GM19467 (cell line): ENCODE data around the gene IDS.
"Not testable (repeated sequence)": the region's sequence is repeated elsewhere in the genome, so short reads cannot be mapped to it uniquely, and the experiment has no call there.

Experiments
- ATAC-seq: cut with Tn5 transposase; IDR thresholded peaks from one replicate; pipeline ENCODE4 v1.9.1; 2021; ENCODE audit warnings: mild to moderate bottlenecking, moderate library complexity; ENCODE audit not compliant: unreplicated experiment

Gene IDS

DNA sequence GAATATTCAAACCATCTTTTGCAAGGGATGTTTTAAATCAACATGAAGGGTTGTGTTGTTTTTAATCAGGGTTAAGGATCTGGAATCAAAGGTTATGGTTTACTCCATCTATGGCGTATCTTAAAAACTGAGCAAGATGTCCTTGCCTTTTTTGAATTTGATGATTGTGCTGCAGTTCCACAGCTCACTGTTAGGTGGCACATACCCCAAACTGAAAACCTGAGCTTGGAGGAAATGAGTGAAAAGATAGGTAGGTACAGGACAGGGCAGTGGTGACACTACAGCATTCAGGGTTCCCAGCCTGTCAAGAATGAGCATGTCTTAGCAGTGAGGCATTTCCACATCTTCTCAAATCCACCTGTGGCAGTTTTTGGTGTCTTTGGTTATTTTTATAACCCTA lies 22.6 kb upstream of the IDS start:
- ATAC-seq, result peak; percentile 29

DNA sequence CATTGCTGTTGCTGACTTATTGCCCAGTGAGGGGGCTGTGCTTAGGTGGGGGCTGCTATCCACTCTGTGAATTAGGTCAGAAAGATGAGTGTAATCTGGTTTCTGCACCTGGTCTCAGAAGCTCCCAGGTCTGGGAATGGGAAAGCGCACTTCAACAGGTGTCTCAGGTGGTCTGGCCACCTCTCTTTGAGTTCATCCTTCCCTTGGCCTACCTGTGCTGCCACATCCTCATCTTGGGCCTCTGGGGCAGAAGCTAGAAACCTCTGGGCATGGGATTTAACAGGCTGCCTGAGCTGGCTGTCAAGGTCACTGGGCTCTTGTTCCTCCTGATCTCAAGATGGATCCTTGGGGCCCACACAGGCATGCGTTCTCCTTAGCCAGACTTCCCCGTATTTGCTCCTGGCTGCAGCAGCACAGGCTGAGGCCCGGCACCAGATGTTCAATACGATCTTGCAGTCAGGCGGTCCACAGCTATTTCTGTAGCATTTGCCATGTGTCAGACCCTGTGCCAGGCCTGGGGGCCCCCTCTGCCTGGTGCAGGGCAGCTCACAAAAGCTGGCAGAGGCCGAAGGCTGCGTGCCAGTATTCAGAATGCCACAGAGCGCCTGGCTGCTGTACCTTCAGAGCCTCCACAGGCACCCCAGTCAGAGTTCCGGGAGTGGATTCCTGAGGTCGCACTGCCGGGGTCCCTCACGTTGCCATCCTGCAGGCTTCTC lies 21.4 kb upstream of the IDS start:
- ATAC-seq, result not testable (repeated sequence)

DNA sequence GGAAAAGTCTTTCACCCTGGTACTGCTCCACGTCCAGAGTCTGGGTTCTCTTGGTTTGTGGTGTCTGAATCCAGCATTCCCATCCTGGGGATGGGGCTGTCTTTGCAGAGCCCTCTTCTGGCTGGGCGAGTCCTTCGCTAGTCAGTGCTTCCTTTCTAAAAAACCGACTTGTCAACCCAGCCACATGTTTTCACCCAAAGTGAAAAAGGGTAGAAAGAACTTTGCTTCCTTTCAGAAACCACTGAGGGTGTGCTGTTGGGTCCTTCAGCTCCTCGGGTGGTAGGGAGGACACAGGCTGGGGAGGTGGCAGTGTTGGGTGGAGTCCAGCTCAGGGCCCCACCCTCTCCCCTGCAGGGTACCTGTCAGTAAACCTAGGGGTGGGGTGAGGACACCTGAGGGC lies 20.8 kb upstream of the IDS start:
- peak; percentile 45 for ATAC-seq

- ATAC-seq, result peak; percentile 95
These were observed 20.3 kb upstream of the IDS start for GRCh38 chrX:149525389-149525788.

DNA sequence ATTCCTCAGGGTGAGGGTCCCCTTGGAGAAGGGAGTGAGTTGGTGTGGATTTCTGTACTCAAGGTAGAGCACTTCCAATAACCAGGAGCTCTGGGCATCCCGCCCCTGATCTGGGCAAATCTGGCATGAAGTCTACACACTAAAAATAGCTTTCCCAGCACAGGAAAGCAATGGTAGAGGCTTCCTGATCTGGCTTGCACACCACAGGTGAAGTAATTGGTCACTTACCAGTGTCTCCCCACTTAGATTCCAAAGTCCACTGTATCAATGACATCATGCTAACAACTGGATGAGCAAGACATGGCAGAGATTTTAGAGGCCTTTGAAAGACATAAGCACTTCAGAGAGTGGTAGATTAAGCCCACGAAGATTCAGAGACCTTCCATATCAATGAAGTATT lies 17.8 kb upstream of the IDS start:
- no peak for ATAC-seq

GRCh38 chrX:149521438-149521837 lies 16.3 kb upstream of the IDS start:
- ATAC-seq, result no peak

DNA sequence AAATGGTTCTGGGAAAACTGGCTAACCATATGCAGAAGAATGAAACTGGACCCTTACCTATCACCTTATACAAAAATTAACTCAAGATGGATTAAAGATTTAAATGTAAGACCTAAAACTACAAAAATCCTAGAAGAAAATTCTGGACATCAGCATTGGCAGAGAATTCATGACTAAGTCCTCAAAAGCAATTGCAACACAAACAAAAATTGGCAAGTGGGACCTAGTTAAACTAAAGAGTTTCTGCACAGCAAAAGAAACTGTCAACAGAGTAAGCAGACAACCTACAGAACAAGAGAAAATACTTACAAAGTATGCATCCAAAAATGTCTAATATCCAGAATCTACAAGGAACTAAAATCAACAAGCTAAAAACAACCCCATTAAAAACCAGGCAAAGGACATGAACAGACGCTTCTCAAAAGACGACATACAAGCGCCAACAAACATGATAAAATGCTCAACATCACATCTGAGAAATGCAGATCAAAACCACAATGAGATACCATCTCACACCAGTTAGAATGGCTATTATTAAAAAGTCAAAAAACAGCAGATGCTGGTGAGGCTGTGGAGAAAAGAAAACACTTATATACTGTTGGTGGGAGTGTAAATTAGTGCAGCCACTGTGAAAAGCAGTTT lies 15.7 kb upstream of the IDS start:
- ATAC-seq, result not testable (repeated sequence)

GRCh38 chrX:149518236-149518635 lies 13.1 kb upstream of the IDS start:
- ATAC-seq, result no peak

GRCh38 chrX:149517308-149517707 lies 12.2 kb upstream of the IDS start:
- ATAC-seq, result no peak

- no peak for ATAC-seq
These were observed 11.5 kb upstream of the IDS start for GRCh38 chrX:149516604-149517003.

GRCh38 chrX:149515954-149516602 lies 11.0 kb upstream of the IDS start:
- ATAC-seq, result no peak

DNA sequence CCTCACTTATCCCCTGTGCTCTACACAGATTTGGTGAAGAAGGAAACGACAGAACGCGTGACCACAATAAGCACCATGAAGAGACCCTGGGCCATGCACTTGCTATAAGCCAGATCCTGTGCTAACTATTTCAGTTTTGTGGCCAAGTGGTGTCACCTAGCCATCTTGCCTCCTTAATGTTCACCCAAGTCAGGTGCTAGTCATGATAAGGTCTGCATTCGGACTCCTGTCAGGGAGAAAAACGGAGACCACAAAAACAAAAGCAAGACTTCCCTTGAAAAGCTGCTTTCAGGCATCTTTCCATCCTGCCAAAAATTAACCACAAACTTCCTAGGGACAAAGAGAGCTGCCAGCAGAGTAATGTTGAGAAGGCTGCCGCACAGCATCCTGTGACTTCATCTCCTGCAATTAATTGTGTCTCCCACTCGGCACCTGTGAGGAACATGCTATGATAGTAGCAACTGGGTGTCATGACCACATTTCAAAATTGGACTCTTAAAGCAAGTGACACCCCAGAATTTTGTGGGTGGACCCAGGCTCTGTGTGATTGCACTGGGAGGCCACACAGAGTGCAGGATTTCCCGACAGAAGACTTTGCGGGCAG lies 8.8 kb upstream of the IDS start:
- ATAC-seq, result no peak

- peak; percentile 84 for ATAC-seq
These were observed 7.2 kb upstream of the IDS start for GRCh38 chrX:149512225-149512885.

- no peak for ATAC-seq
These were observed 6.0 kb upstream of the IDS start for GRCh38 chrX:149511081-149511480.

DNA sequence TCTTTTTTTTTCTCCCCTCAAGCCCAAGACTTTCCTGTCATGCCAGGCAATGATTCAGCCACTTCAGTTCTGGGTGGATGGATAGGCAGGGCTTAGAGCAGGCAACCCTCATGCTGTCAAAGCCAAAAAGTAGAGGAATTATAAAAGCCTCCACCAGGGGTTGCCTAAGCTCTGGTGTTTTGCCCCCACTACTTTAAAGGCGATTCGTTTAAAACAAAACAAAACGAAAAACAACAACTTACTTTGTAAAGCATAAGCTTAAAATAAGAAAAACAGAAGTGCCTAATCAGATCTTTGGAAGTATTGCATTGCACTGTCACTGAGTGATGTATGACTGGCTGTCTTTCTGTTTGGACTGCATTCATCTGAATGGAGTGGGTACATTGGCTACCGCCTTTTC lies 5.3 kb upstream of the IDS start:
- no peak for ATAC-seq

GRCh38 chrX:149508467-149508866 lies 3.4 kb upstream of the IDS start:
- ATAC-seq, result no peak

GRCh38 chrX:149506349-149506748 lies 1.2 kb upstream of the IDS start:
- no peak for ATAC-seq

DNA sequence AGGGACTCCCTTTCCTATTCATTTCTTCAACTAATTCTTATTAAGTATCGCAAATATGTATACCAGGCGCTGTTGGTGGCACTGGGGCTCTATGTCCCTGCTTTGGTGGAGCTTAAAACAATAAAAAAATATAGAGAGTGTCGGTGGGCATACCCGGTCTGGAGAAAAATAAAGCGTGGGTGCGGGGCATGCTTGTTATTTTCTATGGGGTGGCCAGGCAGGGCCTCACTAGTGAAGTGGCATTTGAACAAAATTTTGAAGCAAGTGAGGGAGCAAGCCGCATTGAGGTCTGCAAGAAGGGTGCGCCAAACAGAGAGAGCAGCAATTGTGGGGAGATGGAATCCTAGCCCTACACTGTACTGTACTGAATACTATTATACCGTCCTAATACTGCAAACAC lies 565 bp upstream of the IDS start:
- ATAC-seq, result no peak

DNA sequence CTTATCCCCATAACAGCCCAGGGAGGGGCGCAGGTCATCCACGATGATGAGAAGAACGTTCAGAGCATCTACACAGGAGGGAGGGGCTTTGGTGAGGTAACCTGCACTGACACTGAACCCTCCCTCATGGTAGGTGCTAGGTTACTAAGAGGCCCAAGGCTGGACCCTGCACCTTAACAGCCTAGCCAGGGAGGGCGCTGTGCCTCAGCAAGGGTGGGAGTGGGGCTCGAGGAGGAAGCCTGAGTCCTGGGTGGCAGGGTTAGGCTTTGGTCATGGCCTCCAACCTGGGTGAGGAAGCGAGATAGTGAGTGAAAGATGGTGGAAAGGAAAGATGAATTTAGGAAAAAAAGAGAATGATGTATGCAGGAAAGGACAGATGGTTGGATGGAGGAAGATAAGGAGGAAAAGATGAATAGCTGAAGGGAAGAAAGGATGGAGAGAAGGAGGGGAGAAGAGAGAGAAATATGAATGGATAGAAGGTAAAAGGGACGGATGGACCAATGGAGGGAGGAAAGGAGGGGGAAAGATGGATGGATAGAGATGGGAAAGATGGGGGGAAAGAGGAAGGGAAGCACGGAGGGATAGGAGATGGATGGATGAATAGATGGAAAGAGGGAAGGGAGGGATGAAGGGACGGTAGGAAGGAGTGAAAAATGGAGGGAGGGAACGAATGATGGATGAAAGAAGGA lies 736 bp downstream of the IDS start:
- peak; percentile 33 for ATAC-seq

GRCh38 chrX:149503446-149503845 lies 1.7 kb downstream of the IDS start:
- peak; percentile 64 for ATAC-seq

GRCh38 chrX:149502923-149503322 lies 2.2 kb downstream of the IDS start:
- not testable (repeated sequence) for ATAC-seq
